Measurements from ENCODE around the gene NELL2. TPM values are rescaled to one million over a fixed set of nuclear protein-coding genes. Genes with fewer than 3 reads are reported as not detected.

Gene NELL2
- total RNA-seq, 4 donors from 2014 or later: 7.5 to 39.2 (median 15.9) TPM

DNA sequence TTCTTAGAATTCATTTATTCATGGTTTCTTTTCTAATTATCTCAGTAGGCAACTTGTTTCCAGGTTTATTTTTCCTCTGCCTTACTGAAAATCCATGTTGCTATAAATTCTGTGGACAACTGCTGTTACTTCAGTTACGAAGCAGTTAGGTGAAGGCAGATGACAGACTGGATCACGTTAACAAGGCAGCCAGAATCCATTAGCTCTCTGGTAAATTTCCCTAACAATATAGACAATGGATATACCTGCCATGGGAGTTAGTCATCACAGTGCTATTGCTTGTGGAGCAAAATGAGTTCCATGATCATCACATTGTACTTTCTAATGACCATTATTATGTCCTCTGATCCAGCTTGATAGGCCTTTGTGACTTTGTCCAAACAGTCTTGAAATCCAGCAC is 291.5 kb downstream of the NELL2 start:
- Histone ChIP-seq H3K27me3 (no peaks in the 10 kb centered on the region), H3K27ac (no peak overlapping the region), H3K4me1 (no peaks in the 10 kb centered on the region), H3K9me3 (no peaks in the 10 kb centered on the region), H3K36me3 (no peaks in the 10 kb centered on the region), H3K4me3 (no peak overlapping the region)
- no peak for TF ChIP-seq POLR2A (IDR thresholded peaks at IDR 0.05)
- TF ChIP-seq, protein P1, sequence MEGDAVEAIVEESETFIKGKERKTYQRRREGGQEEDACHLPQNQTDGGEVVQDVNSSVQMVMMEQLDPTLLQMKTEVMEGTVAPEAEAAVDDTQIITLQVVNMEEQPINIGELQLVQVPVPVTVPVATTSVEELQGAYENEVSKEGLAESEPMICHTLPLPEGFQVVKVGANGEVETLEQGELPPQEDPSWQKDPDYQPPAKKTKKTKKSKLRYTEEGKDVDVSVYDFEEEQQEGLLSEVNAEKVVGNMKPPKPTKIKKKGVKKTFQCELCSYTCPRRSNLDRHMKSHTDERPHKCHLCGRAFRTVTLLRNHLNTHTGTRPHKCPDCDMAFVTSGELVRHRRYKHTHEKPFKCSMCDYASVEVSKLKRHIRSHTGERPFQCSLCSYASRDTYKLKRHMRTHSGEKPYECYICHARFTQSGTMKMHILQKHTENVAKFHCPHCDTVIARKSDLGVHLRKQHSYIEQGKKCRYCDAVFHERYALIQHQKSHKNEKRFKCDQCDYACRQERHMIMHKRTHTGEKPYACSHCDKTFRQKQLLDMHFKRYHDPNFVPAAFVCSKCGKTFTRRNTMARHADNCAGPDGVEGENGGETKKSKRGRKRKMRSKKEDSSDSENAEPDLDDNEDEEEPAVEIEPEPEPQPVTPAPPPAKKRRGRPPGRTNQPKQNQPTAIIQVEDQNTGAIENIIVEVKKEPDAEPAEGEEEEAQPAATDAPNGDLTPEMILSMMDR (IDR thresholded peaks at IDR 0.05): no peak
- DNase-seq: no peak

DNA sequence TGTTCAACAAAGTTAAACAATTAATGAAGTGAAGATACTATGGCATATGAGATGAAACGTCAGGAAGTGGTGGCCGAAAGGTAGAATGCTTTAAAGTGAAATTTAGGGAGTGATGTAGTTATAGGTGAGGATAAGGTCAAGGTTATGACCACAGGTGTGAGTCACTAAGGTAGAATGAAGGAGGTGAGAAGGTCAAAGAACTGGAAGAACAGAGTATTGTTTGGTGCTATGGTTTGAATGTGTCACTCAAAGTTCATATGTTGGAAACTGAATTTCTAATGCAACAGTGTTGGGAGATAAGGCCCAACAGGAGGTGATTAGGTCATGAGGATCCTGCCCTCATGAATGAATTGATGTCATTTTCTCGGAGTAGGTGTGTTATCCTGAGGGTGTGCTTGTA is 293.6 kb downstream of the NELL2 start:
- Histone ChIP-seq H3K27ac (no peak overlapping the region), H3K36me3 (no peaks in the 10 kb centered on the region), H3K9me3 (no peaks in the 10 kb centered on the region), H3K4me3 (no peak overlapping the region), H3K4me1 (no peaks in the 10 kb centered on the region), H3K27me3 (no peaks in the 10 kb centered on the region)
- no peak for DNase-seq
- TF ChIP-seq, protein P1 (IDR thresholded peaks at IDR 0.05): no peak
- no peak for TF ChIP-seq POLR2A (IDR thresholded peaks at IDR 0.05)

DNA sequence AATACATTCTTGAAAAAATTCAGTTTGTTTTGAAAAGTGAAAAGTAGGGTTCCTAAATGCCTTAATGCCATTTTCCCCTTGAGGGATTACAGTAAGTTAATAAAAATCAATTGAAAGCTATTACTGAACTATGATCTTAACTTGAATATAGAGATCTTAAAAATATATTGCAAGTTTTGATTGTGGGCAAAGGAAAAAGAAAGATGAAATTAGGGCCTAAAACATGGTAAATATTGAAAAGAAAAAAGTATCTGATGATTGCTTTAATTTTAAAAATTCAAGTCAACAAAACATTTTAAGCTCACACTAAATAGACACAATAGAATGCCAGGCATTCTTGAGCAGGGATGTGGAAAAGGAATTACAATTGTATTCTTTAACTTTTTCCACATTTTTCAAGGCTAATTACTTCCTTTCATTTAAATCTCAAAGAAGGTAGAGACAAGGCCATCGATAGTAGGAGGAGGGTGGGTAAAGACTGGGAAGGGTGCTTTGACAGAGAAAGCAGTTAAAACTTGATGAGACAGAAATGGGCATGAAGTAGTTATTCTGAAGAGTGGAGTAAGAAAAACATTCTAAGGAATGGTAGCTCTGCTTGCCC is 294.4 kb downstream of the NELL2 start:
- Histone ChIP-seq H3K27me3 (no peaks in the 10 kb centered on the region), H3K9me3 (no peaks in the 10 kb centered on the region), H3K36me3 (no peaks in the 10 kb centered on the region), H3K4me3 (no peak overlapping the region), H3K27ac (no peak overlapping the region), H3K4me1 (no peaks in the 10 kb centered on the region)
- TF ChIP-seq, protein P1 (IDR thresholded peaks at IDR 0.05): no peak
- no peak for TF ChIP-seq POLR2A (IDR thresholded peaks at IDR 0.05)
- DNase-seq: no peak

DNA sequence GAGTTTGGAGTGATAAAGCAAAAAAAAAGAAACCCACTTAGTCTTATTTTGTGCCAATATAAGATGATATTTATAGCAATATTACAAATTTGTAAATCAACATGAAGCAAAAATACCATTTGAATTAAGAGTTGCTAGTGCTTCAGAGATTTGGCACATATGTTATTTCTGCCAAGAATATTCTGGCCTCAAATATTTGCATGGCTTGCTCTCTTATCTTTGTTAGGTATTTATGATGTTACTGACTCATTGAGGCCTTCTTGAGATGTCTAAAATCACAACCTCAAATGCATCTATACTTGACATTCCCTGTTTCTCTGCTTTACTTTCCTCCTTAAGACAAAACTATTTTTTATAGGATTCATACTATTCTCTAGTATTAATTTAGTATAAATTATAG is 301.5 kb downstream of the NELL2 start:
- no peak for DNase-seq
- no peak overlapping the region for H3K4me3 ChIP-seq
- H3K4me1 ChIP-seq: no peaks in the 10 kb centered on the region
- H3K9me3 ChIP-seq: no peaks in the 10 kb centered on the region
- no peaks in the 10 kb centered on the region for H3K27me3 ChIP-seq
- H3K27ac ChIP-seq: no peak overlapping the region
- TF ChIP-seq POLR2A (IDR thresholded peaks at IDR 0.05): no peak
- TF ChIP-seq, protein P1 (IDR thresholded peaks at IDR 0.05): no peak
- no peaks in the 10 kb centered on the region for H3K36me3 ChIP-seq

DNA sequence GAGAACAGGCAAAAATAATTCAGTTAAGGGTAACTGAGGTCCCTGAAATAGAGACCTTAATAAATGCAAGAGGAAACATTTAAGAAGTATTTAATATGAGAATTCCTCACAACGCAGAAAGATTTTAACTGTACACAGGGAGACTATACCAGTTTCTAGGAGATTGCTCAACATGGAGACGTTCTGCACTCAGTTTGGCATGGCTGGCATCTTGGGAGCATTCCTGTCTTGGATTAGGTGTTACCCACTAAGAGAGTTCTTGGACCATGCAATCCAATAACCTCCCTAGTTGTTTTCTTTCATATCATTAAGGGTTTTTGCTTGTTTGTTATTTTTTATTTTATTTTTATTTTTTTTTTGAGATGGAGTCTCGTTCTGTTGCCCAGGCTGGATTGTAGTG is 302.4 kb downstream of the NELL2 start:
- no peaks in the 10 kb centered on the region for H3K36me3 ChIP-seq
- DNase-seq: no peak
- H3K27ac ChIP-seq: no peak overlapping the region
- TF ChIP-seq POLR2A (IDR thresholded peaks at IDR 0.05): no peak
- TF ChIP-seq, protein P1 (IDR thresholded peaks at IDR 0.05): no peak
- H3K27me3 ChIP-seq: no peaks in the 10 kb centered on the region
- H3K4me3 ChIP-seq: no peak overlapping the region
- no peaks in the 10 kb centered on the region for H3K4me1 ChIP-seq
- H3K9me3 ChIP-seq: no peaks in the 10 kb centered on the region
